Endothelial cell of umbilical vein (primary cell): Measurements from ENCODE around the gene NTN3. TPM values are rescaled to one million over a fixed set of nuclear protein-coding genes. Genes with fewer than 3 reads are reported as not detected.

ENCODE experiments used
- BruUV-seq: library from RNA; stranded (reverse); fragments of 400-500 nt; replicated peaks from 2 replicates; lab custom pipeline; 2021; lab: Mats Ljungman, UMichigan
- CTCF ChIA-PET: fragments of 300-600, 350-600 bp; sonication (Branson Sonifier 250); formaldehyde crosslinking; loops from one replicate; lab custom pipeline; 2021; ENCODE audit warnings: antibody characterized with exemption, inconsistent platforms; lab: Charles Lee
- POLR2A ChIA-PET: fragments of 300-600, 350-600 bp; sonication (Branson Sonifier 250); formaldehyde crosslinking; loops from one replicate; lab custom pipeline; 2021; ENCODE audit warnings: antibody characterized with exemption, inconsistent platforms; lab: Charles Lee
- DNase-seq: peaks from one replicate; pipeline ENCODE4 v3.0.0-alpha.2; 2011; ENCODE audit warnings: low read depth, low spot score
- FAIRE-seq: peaks from 2 replicates; lab custom pipeline; 2011; peaks lifted over from hg19 to GRCh38; lab: Jason Lieb, UNC
- H2AFZ ChIP-seq: 2 replicates; pipeline ENCODE4 v1.6.0; 2012; ENCODE audit warnings: low read depth, low read length, control low read depth, inconsistent platforms
- H3K27ac ChIP-seq: 2 replicates; pipeline ENCODE4 v1.5.1; 2011; ENCODE audit warnings: low read depth, mild to moderate bottlenecking, control low read depth, low read length, moderate library complexity; ENCODE audit not compliant: insufficient read depth
- H3K27me3 ChIP-seq, 2 experiments: 2 replicates each; pipeline versions ENCODE4 v1.6.0 to v1.6.1; 2011; ENCODE audit warnings: low read length in 2 of 2, mixed read lengths in 1 of 2; ENCODE audit not compliant: control insufficient read depth in 2 of 2, insufficient read depth in 2 of 2
- H3K36me3 ChIP-seq, 2 experiments: 2 replicates in 1 of 2; 3 replicates in 1 of 2; pipeline ENCODE4 v1.5.1; 2011; ENCODE audit warnings: low read length in 2 of 2, mild to moderate bottlenecking in 1 of 2, moderate library complexity in 1 of 2; ENCODE audit not compliant: control insufficient read depth in 2 of 2, insufficient read depth in 2 of 2; ENCODE audit errors: extremely low read depth in 1 of 2
- H3K4me1 ChIP-seq: 3 replicates; pipeline ENCODE4 v1.5.1; 2011; ENCODE audit warnings: mild to moderate bottlenecking, low read length; ENCODE audit not compliant: control insufficient read depth, insufficient read depth; ENCODE audit errors: extremely low read depth
- H3K4me2 ChIP-seq: 2 replicates; pipeline ENCODE4 v1.6.1; 2011; ENCODE audit warnings: low read length, control low read depth, mixed read lengths; ENCODE audit not compliant: insufficient read depth
- H3K4me3 ChIP-seq, 3 experiments: fragments of 200-600 bp in 1 of 3; sonication (generic), shearing (Covaris generic) in 1 of 3; replicated peaks in 1 of 3; 2 replicates each; pipeline ENCODE4 v1.5.1; 2011 to 2016; ENCODE audit warnings: control low read depth in 3 of 3, low read length in 3 of 3, mild to moderate bottlenecking in 2 of 3, inconsistent platforms in 1 of 3, low read depth in 1 of 3, moderate library complexity in 1 of 3; ENCODE audit not compliant: insufficient read depth in 1 of 3
- H3K79me2 ChIP-seq: 2 replicates; pipeline ENCODE4 v1.6.0; 2012; ENCODE audit warnings: low read length, inconsistent platforms; ENCODE audit not compliant: control insufficient read depth, insufficient read depth
- H3K9ac ChIP-seq: replicated peaks from 2 replicates; pipeline ENCODE3; 2011; ENCODE audit warnings: low read length, control low read depth; ENCODE audit not compliant: insufficient read depth; ENCODE audit errors: extremely low read depth
- H3K9me1 ChIP-seq: replicated peaks from 3 replicates; pipeline ENCODE4 v1.6.0; 2011; ENCODE audit warnings: mild to moderate bottlenecking, low read length; ENCODE audit not compliant: control insufficient read depth, insufficient read depth; ENCODE audit errors: extremely low read depth
- H3K9me3 ChIP-seq: replicated peaks from 2 replicates; pipeline ENCODE4 v1.5.1; 2012; ENCODE audit warnings: low read length, inconsistent platforms; ENCODE audit not compliant: control insufficient read depth, insufficient read depth
- H4K20me1 ChIP-seq: replicated peaks from 2 replicates; pipeline ENCODE3; 2011; ENCODE audit warnings: mild to moderate bottlenecking, low read length; ENCODE audit not compliant: control insufficient read depth, insufficient read depth; ENCODE audit errors: extremely low read depth
- EZH2 ChIP-seq: IDR thresholded peaks from 2 replicates; pipeline ENCODE4 v1.6.1; 2012; ENCODE audit warnings: borderline replicate concordance, low read depth, mild to moderate bottlenecking, moderate library complexity, low read length, inconsistent platforms; ENCODE audit not compliant: severe bottlenecking
- FOS ChIP-seq: IDR thresholded peaks from 2 replicates; pipeline ENCODE4 v1.6.1; 2011; ENCODE audit warnings: mild to moderate bottlenecking, low read length, moderate library complexity, borderline replicate concordance; ENCODE audit not compliant: insufficient read depth
- GATA2 ChIP-seq: IDR thresholded peaks from 2 replicates; pipeline ENCODE4 v1.7.0; 2011; ENCODE audit warnings: low read depth, mild to moderate bottlenecking, moderate library complexity, mixed read lengths, low read length; ENCODE audit not compliant: insufficient read length, insufficient read depth
- JUN ChIP-seq: IDR thresholded peaks from 2 replicates; pipeline ENCODE4 v1.6.1; 2011; ENCODE audit warnings: borderline replicate concordance, low read depth; ENCODE audit not compliant: insufficient read length, insufficient read depth
- MYC ChIP-seq: IDR thresholded peaks from one replicate; pipeline ENCODE4 v1.6.1; 2011; ENCODE audit warnings: mild to moderate bottlenecking, low read depth, low read length
- POLR2A ChIP-seq: IDR thresholded peaks from 2 replicates; pipeline ENCODE4 v1.6.1; 2012; ENCODE audit warnings: low read depth, mild to moderate bottlenecking, control low read depth, low read length
- POLR2AphosphoS5 ChIP-seq: IDR thresholded peaks from 2 replicates; pipeline ENCODE4 v1.6.1; 2012; ENCODE audit warnings: low read depth, mild to moderate bottlenecking, control low read depth, low read length, moderate library complexity; ENCODE audit not compliant: insufficient read depth
- dilution Hi-C: fragments of 300-500 bp; cut with MboI; formaldehyde crosslinking; loops from one replicate; pipeline ENCODE4 v1.15.0; 2019; ENCODE audit warnings: low sequenced_read_pairs; ENCODE audit not compliant: extremely low pct_ligation_motif_present
- intact Hi-C: fragments of 100-400 bp; cut with micrococcal nuclease; formaldehyde crosslinking; loops from one replicate; pipeline ENCODE4 v1.10.0; 2022
- polyA plus RNA-seq, 4 experiments: library from polyadenylated mRNA; depleted of rRNA in 3 of 4; stranded (reverse) in 3 of 4; unstranded in 1 of 4; fragments of >200 nt; gene quantifications; 2 replicates each; pipeline versions ENCODE4 v1.2.1 to v1.2.3, GENCODE V29; 2011 to 2012; ENCODE audit warnings: missing spikeins in 1 of 4
- total RNA-seq: library from RNA; stranded (reverse); gene quantifications from 2 replicates; pipeline ENCODE4 v1.2.3, GENCODE V29; 2021
- TF ChIP-seq, protein P1 (sequence below), 2 donors: IDR thresholded peaks; 1 replicate in 1 of 2; 2 replicates in 1 of 2; pipeline ENCODE4 v1.5.1; 2011; ENCODE audit warnings: low read length in 2 of 2, mild to moderate bottlenecking in 2 of 2, moderate library complexity in 2 of 2, control low read depth in 1 of 2, inconsistent platforms in 1 of 2, low read depth in 1 of 2; ENCODE audit not compliant: insufficient read depth in 1 of 2; ENCODE audit errors: extremely low read depth in 1 of 2
- TF ChIP-seq, protein P2 (sequence below): IDR thresholded peaks from 2 replicates; pipeline ENCODE4 v1.6.1; 2011; ENCODE audit not compliant: insufficient read depth, insufficient read length

The NTN3 gene
- total and polyA plus RNA-seq, 2 donors (not counting 3 experiments of a cell fraction or from before 2014, with no cell fraction given): 0.15 TPM; not detected in 1

DNA sequence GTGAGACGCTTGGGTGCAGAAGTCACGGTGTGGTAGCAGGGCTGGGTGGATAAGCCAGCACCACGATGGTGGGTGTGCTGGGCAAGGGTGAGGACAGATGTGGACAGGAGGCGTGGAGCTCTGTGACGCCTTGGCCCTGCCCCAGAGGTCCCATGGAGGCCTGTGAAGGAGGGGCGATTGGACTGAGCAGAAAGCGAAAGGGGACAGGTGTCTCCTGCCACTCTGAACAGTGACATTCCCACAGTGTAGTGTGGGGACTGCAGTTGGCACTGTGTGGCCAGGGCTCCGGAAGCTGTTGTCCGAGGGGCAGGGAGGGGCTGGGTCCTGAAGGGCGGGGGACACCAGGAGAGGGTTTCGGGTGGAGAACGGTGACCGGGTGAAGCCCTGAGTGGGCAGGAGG, 11.2 kb downstream of the NTN3 start:
- ChIA-PET CTCF (interaction anchor here (1.7 to 2.3 kb wide), 2 partner anchors 12 to 19 kb away, joined by 5 to 9 read pairs; partner anchors contain the start of gene NTN3), POLR2A (no interaction called here)
- Histone ChIP-seq H2AFZ (no peak overlapping the region), H3K4me2 (no peak overlapping the region), H3K9me3 (no peaks in the 10 kb centered on the region), H3K27ac (no peak overlapping the region), H3K79me2 (peaks cover 3% of the 10 kb centered on the region), H3K36me3 (no peaks in the 10 kb centered on the region), H4K20me1 (no peaks in the 10 kb centered on the region), H3K4me3 (no peak overlapping the region), H3K9me1 (no peaks in the 10 kb centered on the region), H3K27me3 (no peaks in the 10 kb centered on the region), H3K4me1 (no peaks in the 10 kb centered on the region), H3K9ac (no peak overlapping the region)
- no TSS peak for BruUV-seq
- no peak for DNase-seq
- dilution Hi-C loops (no loop called here), intact Hi-C loops (no loop called here)
- no peak for FAIRE-seq
- no peak for TF ChIP-seq MYC
- TF ChIP-seq, protein P1, sequence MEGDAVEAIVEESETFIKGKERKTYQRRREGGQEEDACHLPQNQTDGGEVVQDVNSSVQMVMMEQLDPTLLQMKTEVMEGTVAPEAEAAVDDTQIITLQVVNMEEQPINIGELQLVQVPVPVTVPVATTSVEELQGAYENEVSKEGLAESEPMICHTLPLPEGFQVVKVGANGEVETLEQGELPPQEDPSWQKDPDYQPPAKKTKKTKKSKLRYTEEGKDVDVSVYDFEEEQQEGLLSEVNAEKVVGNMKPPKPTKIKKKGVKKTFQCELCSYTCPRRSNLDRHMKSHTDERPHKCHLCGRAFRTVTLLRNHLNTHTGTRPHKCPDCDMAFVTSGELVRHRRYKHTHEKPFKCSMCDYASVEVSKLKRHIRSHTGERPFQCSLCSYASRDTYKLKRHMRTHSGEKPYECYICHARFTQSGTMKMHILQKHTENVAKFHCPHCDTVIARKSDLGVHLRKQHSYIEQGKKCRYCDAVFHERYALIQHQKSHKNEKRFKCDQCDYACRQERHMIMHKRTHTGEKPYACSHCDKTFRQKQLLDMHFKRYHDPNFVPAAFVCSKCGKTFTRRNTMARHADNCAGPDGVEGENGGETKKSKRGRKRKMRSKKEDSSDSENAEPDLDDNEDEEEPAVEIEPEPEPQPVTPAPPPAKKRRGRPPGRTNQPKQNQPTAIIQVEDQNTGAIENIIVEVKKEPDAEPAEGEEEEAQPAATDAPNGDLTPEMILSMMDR (IDR thresholded peaks at IDR 0.05; ENCODE audit: extremely low read depth in 1 of 2, insufficient read depth in 1 of 2, low read depth in 1 of 2, low read length in 2 of 2): no peak

DNA sequence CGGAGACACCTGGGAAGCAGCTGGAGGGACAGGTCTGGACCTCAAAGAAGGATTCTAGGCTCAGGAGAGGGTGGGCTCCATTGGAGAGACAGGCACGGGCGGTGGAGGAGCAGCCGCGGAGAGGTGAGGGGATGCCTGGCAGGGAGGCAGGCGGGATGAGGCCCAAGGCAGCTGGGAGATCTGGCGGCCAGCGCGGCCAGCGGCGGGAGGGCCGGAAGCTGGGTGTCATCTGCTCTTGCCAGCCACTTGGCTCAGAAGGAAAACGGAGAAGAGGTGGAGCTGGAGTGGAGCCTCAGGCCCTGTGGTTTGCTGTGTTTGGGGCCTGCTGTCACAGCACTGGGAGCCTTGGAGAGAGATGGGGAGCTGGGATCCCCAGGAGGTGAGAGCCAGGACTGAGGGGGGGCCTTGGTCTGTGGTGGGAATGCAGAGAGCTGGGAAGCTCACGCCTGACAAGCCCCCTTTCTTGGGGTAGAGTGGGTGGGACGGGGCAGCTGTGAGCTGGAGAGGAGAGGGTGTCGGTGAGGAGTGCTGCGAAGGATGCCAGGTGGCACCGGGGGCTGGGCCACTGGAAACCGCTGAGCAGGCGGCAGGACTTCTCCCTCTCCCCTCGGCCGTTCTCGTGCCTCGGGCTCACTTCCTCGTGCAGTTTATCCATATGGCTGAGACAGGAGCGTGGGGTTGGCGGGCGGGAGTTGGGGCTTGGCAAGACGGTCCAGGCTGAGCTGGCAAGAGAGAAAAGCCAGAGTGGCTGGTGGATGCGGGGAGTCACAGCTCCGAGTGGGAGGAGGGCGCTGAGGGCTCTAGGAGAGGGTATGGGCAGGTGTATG, 11.8 kb downstream of the NTN3 start:
- dilution Hi-C loops (no loop called here), intact Hi-C loops (no loop called here)
- H3K4me1 ChIP-seq: no peaks in the 10 kb centered on the region
- no peaks in the 10 kb centered on the region for H3K27me3 ChIP-seq
- ChIA-PET POLR2A (no interaction called here), CTCF (interaction anchor here (1.7 to 2.3 kb wide), 2 partner anchors 13 to 18 kb away, joined by 5 to 9 read pairs; partner anchors contain the start of gene NTN3)
- H3K4me3 ChIP-seq: no peak overlapping the region
- peaks cover 7% of the 10 kb centered on the region for H3K79me2 ChIP-seq
- H3K4me2 ChIP-seq: no peak overlapping the region
- no peaks in the 10 kb centered on the region for H4K20me1 ChIP-seq
- H3K9me3 ChIP-seq: no peaks in the 10 kb centered on the region
- no peak for DNase-seq
- FAIRE-seq: no peak
- no peaks in the 10 kb centered on the region for H3K9me1 ChIP-seq
- H2AFZ ChIP-seq: no peak overlapping the region
- BruUV-seq: no TSS peak
- no peak overlapping the region for H3K27ac ChIP-seq
- TF ChIP-seq, protein P2, sequence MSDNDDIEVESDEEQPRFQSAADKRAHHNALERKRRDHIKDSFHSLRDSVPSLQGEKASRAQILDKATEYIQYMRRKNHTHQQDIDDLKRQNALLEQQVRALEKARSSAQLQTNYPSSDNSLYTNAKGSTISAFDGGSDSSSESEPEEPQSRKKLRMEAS: no peak
- no peak for TF ChIP-seq FOS
- no peak for TF ChIP-seq JUN
- no peak for TF ChIP-seq MYC
- TF ChIP-seq GATA2: no peak
- TF ChIP-seq EZH2: no peak
- no peak for TF ChIP-seq POLR2A
- TF ChIP-seq POLR2AphosphoS5: no peak
- TF ChIP-seq, protein P1 (IDR thresholded peaks at IDR 0.05; ENCODE audit: extremely low read depth in 1 of 2, insufficient read depth in 1 of 2, low read depth in 1 of 2, low read length in 2 of 2): no peak
- H3K36me3 ChIP-seq: no peaks in the 10 kb centered on the region
- H3K9ac ChIP-seq: no peak overlapping the region
